HG03457 (cell line): Measurements from ENCODE around the gene ERN2.

ENCODE experiments used
- ATAC-seq: cut with Tn5 transposase; IDR thresholded peaks from one replicate; pipeline ENCODE4 v1.9.1; 2021; ENCODE audit warnings: moderate number of reproducible peaks; ENCODE audit not compliant: unreplicated experiment

The ERN2 gene

DNA sequence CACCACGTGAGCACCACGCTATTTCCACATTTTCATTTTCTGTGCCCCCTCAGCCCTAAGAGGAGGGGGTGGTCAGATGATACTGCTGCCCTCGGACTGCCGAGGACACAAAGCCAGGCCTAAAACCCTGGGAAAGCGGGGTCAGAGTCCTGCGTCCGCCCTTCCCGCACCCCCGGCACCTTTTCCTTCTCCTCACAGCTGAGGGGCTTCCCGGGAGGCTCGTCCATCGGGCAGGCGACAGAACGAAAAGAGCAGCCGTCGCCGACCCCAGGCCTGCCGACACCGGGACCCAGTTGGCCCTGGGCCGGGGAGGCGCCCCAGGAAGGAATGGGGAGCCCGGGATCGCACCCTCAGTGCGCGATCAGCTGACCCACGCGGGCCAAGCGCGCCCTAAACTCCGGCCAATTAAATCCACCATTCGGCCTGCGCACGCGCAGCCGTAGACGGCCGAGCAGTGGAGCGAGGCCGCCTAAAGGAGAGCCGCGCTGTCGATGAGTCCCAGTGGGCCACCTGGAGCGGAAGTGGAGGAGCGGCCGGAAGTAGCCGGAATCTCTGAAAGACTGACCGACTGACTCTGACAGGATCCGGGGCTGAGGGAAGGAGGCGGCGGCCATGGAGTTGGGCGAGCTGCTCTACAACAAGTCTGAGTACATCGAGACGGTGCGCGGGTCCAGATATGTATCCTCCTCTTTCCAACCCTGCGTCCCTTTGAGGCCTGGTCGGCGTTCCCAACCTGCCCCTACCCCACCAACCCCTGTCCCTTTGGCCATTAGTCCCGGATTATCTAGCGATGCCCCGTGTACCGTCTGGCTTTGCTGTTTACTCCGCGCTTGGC is 71.9 kb downstream of the ERN2 start, which contains the start of the genes DCTN5 and PALB2:
TSS of gene DCTN5 (plus strand) at position 536 of the 835 bp plus-strand sequence. CDS start at position 613, 77 bp downstream.
TSS of gene PALB2 (minus strand) at position 380 of the 835 bp plus-strand sequence. CDS start at position 227, 153 bp downstream.
- peak; percentile 86 for ATAC-seq

- ATAC-seq: no peak
Observed at GRCh38 chr16:23640615-23640930, 72.4 kb downstream of the ERN2 start.
